ENCODE data around the gene AHCY. TPM values are rescaled to one million over a fixed set of nuclear protein-coding genes. Genes with fewer than 3 reads are reported as not detected.
A peak's percentile ranks its signal among the peaks of the same experiment; 100 is the strongest.
"Not testable (repeated sequence)": the region's sequence is repeated elsewhere in the genome, so short reads cannot be mapped to it uniquely, and the experiment has no call there.

AHCY gene
- 179 TPM for polyA plus RNA-seq (ENCODE audit: insufficient read length)
- long read RNA-seq, donor 1, transcript AHCY-201 (10 exons, 2,143 nt), result major isoform, 47 of 47 reads
- long read RNA-seq, donor 1, partial matches to known transcripts, result 0 of 47 reads
- long read RNA-seq, donor 1, other reads (novel, unspliced or antisense), result 0 of 47 reads
- long read RNA-seq, donor 2, transcript AHCY-201 (10 exons, 2,143 nt), result major isoform, 29 of 35 reads
- long read RNA-seq, donor 2, partial matches to known transcripts, result 6 of 35 reads
- long read RNA-seq, donor 2, other reads (novel, unspliced or antisense), result 0 of 35 reads
- long read RNA-seq, donor 3, transcript AHCY-201 (10 exons, 2,143 nt), result major isoform, 30 of 37 reads
- long read RNA-seq, donor 3, partial matches to known transcripts, result 7 of 37 reads
- long read RNA-seq, donor 3, other reads (novel, unspliced or antisense), result 0 of 37 reads
- long read RNA-seq, donor 4, partial matches to known transcripts, result 0 of 1 reads
- long read RNA-seq, donor 4, other reads (novel, unspliced or antisense), result 0 of 1 reads
- long read RNA-seq, donor 5, transcript AHCY-201 (10 exons, 2,143 nt), result major isoform, 81 of 81 reads
- long read RNA-seq, donor 5, partial matches to known transcripts, result 0 of 81 reads
- long read RNA-seq, donor 5, other reads (novel, unspliced or antisense), result 0 of 81 reads
- long read RNA-seq, donor 6, transcript AHCY-201 (10 exons, 2,143 nt), result major isoform, 48 of 59 reads
- long read RNA-seq, donor 6, partial matches to known transcripts, result 11 of 59 reads
- long read RNA-seq, donor 6, other reads (novel, unspliced or antisense), result 0 of 59 reads
- long read RNA-seq, donor 7, transcript AHCY-201 (10 exons, 2,143 nt), result major isoform, 63 of 69 reads
- long read RNA-seq, donor 7, partial matches to known transcripts, result 6 of 69 reads
- long read RNA-seq, donor 7, other reads (novel, unspliced or antisense), result 0 of 69 reads
- long read RNA-seq, donor 8, transcript AHCY-201 (10 exons, 2,143 nt), result major isoform, 17 of 17 reads
- long read RNA-seq, donor 8, partial matches to known transcripts, result 0 of 17 reads
- long read RNA-seq, donor 8, other reads (novel, unspliced or antisense), result 0 of 17 reads

- peak; percentile 93 for DNase-seq
Measured at GRCh38 chr20:34302723-34303533, at the start of gene AHCY. AHCY (minus strand) TSS chr20:34303355; CDS start chr20:34303270, 85 bp downstream.

- no peak for DNase-seq
Measured at GRCh38 chr20:34350095-34350494, 46.9 kb upstream of the AHCY start.

GRCh38 chr20:34347571-34347970 lies 44.4 kb upstream of the AHCY start:
- no peak for DNase-seq

- DNase-seq, result not testable (repeated sequence)
Measured at GRCh38 chr20:34346533-34346865, 43.3 kb upstream of the AHCY start.

GRCh38 chr20:34345839-34346532 lies 42.8 kb upstream of the AHCY start:
- DNase-seq, result not testable (repeated sequence)

- DNase-seq, result no peak
Measured at GRCh38 chr20:34345402-34345736, 42.2 kb upstream of the AHCY start.

- DNase-seq, result no peak
Measured at GRCh38 chr20:34344238-34344637, 41.1 kb upstream of the AHCY start.

- DNase-seq, result no peak
Measured at GRCh38 chr20:34343458-34344211, 40.5 kb upstream of the AHCY start.

GRCh38 chr20:34341199-34341598 lies 38.0 kb upstream of the AHCY start:
- not testable (repeated sequence) for DNase-seq

- not testable (repeated sequence) for DNase-seq
Measured at GRCh38 chr20:34340726-34341125, 37.6 kb upstream of the AHCY start.

- DNase-seq, result no peak
Measured at GRCh38 chr20:34337982-34338726, 35.0 kb upstream of the AHCY start.

GRCh38 chr20:34337544-34337943 lies 34.4 kb upstream of the AHCY start:
- no peak for DNase-seq

- no peak for DNase-seq
Measured at GRCh38 chr20:34334654-34335407, 31.7 kb upstream of the AHCY start.

GRCh38 chr20:34333786-34334185 lies 30.6 kb upstream of the AHCY start:
- no peak for DNase-seq

- no peak for DNase-seq
Measured at GRCh38 chr20:34332262-34332920, 29.2 kb upstream of the AHCY start.

- DNase-seq, result no peak
Measured at GRCh38 chr20:34331838-34332237, 28.7 kb upstream of the AHCY start.

GRCh38 chr20:34330861-34331544 lies 27.8 kb upstream of the AHCY start:
- DNase-seq, result not testable (repeated sequence)

Measured in left kidney (tissue), 8 donors.